Measurements from ENCODE around the gene C3orf49.

C3orf49 gene

DNA sequence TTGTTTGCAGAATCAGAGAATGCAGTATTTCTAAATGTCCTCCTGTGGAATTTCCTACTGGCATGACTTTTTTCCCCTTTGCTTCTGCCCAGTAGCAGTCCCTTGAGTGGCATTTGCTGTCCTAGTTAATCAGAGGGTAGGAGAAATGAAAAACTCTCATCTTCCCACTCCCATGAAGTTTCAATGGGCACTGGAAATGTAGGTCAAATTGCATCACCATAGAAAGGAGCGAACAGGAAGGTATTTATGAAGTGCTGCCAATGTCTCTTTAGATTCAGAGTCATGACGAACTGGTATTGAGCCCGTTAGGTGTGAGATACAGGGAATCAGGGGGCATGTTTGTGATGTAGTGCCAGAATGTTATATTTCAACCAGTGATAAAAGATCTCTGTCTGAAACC, 67.8 kb downstream of the C3orf49 start:
- no peak for DNase-seq (ENCODE audit: low read depth in 2 of 2)

DNA sequence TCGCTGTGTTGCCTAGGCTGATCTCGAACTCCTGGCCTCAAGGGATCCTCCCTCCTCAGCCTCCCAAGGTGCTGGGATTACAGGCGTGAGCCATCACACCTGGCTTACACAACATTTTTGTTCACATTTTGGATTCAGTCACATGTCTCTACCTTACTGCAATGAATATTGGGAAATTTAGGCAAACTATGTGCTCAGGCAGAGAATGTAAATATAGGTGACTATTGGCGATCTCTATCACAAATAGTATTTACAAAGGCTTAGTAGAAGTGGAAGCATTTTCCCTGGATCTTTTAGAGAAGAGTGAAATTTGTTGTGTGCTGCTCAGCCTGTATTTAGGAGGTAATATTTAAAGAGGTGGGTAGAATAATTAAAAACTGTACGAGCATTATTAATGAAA, 72.4 kb downstream of the C3orf49 start:
- DNase-seq (ENCODE audit: low read depth in 2 of 2): no peak

DNA sequence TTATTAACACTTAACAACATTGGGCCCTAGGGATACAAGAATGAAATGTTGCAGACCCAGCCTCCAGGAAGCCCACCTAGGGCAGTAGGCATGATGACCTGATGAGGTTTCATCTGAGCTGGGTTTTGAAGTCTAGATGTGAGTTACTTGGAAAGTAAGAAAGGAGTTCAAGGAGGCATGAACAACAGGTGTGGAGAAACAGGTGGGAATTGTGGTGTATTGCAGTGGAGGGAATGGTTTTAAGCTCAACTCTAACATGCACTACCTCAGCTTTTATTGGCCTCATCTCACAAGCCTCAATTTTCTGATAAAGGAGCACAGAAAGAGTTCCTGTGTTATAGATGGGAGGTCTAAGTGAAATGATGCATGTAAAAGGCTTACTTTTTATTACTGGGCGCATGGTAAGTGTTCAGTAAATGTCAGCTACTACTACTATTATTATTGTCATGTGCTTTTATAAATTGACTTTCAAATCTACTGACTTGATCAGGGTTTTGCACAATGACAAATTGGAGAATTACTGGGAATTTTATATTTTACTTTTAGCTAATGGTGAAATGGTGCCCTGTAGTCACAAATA, 73.8 kb downstream of the C3orf49 start:
- DNase-seq (ENCODE audit: low read depth in 2 of 2): no peak

DNA sequence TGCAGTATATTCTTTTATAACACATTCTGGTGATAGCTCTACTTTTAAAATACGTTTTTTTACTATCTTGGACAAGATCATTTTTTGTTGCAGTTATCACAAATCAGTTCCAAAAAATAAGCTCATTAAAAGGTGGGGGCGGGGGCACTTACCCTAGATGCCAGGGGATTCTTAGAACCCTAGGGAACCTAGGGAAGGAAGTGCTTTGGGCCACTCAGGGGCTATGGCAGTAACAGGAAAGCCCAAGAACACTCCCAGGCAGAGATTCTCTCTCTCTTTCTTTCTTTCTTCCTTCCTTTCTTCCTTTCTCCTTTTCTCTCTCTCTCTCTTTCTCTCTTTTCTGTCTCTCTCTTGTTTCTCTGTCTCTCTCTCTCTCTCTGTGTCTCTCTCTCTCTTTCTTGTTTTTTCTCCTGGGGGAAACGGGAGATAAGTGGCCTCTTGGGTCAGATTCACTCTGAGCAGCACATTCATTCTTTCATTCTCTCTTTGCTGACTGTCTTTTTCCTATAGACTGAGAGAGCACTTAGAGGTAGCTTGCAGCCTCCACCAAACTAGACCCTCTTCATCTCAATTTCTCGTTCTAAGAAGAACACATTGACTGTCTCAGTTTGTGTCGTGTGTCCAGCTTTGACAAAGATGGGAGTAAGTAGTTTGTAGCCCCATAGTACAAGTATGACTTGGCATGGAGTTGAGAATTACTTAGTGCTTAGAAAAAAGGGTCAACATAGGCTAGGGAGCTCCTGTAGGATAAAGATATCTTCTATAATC, 76.5 kb downstream of the C3orf49 start:
- DNase-seq (ENCODE audit: low read depth in 2 of 2): no peak

DNA sequence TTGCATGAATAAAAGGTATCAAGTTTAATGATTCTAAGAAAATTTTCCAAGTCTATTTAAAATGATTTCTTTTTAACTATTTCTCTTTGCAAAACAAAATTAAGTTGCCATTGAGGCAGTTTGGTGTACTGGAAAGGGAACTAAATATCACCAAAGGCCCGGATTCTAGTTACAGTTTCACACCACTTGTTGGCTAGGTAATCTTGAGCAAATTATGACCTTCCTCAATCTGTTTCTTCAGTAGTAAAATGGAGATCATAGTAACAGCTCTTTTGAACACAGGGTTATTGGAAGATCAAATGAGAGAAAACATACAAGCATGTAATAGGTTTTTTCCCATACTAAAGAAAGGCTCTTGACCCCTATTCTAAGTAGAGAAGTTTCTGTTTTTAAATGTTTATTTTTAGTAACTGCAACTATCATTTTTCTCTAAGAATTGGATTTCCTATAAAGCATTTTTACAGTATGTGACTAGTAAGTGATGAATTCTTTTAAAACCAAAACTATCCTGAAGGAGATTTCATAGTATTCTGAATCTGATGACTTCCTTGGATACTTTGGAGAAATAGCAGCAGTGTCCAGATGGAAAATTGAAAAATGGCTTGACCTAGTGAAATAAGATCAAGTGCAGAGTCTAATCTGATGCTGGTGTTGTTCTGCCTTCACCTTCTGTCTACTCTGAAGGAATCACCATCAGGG, 77.4 kb downstream of the C3orf49 start:
- no peak for DNase-seq (ENCODE audit: low read depth in 2 of 2)

Measured in stimulated activated CD4-positive, alpha-beta T cell treated with anti-CD3 and anti-CD28 coated beads, Interleukin-4, amount 100 ng/mL, for 48 hours (primary cell).